BLaER1 (cell line): ENCODE results near the gene G3BP1.
A peak's percentile ranks its signal among the peaks of the same experiment; 100 is the strongest.
"Not testable (repeated sequence)": the region's sequence is repeated elsewhere in the genome, so short reads cannot be mapped to it uniquely, and the experiment has no call there.

Experiments used
- H3K27ac ChIP-seq: shearing (Covaris generic); formaldehyde crosslinking; 2 replicates; pipeline ENCODE4 v1.8.1; 2022
- H3K27me3 ChIP-seq: shearing (Covaris generic); formaldehyde crosslinking; 2 replicates; pipeline ENCODE4 v1.8.1; 2022
- H3K36me3 ChIP-seq: shearing (Covaris generic); formaldehyde crosslinking; 2 replicates; pipeline ENCODE4 v1.8.1; 2022
- H3K4me1 ChIP-seq: shearing (Covaris generic); formaldehyde crosslinking; 2 replicates; pipeline ENCODE4 v1.8.1; 2022
- H3K4me2 ChIP-seq: shearing (Covaris generic); formaldehyde crosslinking; 2 replicates; pipeline ENCODE4 v1.8.1; 2022
- H3K4me3 ChIP-seq: shearing (Covaris generic); formaldehyde crosslinking; 2 replicates; pipeline ENCODE4 v1.8.1; 2022
- H3K9ac ChIP-seq: shearing (Covaris generic); formaldehyde crosslinking; 2 replicates; pipeline ENCODE4 v1.8.1; 2022
- H3K9me3 ChIP-seq: shearing (Covaris generic); formaldehyde crosslinking; 2 replicates; pipeline ENCODE4 v1.8.1; 2022
- H4K20me1 ChIP-seq: shearing (Covaris generic); formaldehyde crosslinking; 2 replicates; pipeline ENCODE4 v1.8.1; 2022
- Cebpa-rat ChIP-seq: shearing (Covaris generic); IDR thresholded peaks from 2 replicates; pipeline ENCODE4 v1.8.1; 2022

Gene G3BP1

DNA sequence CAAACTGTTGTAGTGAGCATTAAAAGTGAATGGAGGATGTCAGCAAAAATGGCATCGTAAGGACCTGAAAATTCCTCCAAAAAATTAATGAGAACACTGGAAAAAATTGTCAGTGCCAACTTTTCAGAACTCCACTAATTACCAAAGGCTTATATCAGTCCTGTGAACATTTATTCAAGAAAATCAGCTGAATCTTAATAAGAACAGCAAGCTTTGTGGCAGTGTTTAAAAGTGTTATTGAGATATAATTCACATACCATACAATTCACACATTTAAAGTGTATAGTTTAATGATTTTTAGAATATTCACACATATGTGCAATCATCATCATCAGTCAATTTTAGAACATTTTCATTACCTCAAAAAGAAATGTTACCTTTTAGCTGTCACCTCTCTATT is 57.6 kb downstream of the G3BP1 start:
- Histone ChIP-seq H3K9ac (no peak overlapping the region), H3K27ac (no peak overlapping the region), H3K9me3 (peaks cover 42% of the 10 kb centered on the region), H4K20me1 (no peaks in the 10 kb centered on the region), H3K36me3 (peaks cover 22% of the 10 kb centered on the region), H3K4me1 (no peaks in the 10 kb centered on the region), H3K27me3 (no peaks in the 10 kb centered on the region), H3K4me2 (no peak overlapping the region), H3K4me3 (no peak overlapping the region)
- TF ChIP-seq Cebpa-rat: no peak

DNA sequence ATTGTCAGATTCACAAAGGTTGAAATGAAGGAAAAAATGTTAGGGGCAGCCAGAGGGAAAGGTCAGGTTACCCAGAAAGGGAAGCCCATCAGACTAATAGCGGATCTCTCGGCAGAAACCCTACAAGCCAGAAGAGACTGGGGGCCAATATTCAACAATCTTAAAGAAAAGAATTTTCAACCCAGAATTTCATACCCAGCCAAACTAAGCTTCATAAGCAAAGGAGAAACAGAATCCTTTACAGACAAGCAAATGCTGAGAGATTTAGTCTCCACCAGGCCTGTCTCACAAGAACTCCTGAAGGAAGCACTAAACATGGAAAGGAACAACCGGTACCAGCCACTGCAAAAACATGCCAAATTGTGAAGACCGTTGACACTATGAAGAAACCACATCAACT is 61.1 kb downstream of the G3BP1 start:
- not testable (repeated sequence) for H3K27ac ChIP-seq, H3K4me1 ChIP-seq, H4K20me1 ChIP-seq, H3K27me3 ChIP-seq, H3K9ac ChIP-seq, H3K4me2 ChIP-seq, H3K4me3 ChIP-seq
- Histone ChIP-seq H3K36me3 (peaks cover 22% of the 10 kb centered on the region), H3K9me3 (peaks cover 71% of the 10 kb centered on the region)

DNA sequence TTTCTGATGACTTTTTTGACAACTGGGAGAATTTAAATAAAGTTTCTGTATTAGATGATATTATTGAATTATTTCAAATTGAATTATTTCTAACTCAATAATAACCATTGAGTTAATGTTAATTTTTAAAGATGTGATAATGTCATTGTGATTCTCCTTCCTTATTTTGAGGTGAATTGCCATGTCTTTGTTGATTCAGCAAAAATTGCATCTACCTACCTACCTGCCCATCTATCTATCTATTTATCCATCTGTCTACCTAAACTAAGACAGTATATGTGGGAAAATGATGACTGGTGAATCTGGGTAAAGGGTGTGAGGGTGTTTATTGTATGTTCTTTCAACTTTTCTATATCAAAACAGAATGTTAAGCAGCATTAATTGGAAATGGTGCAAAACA is 75.0 kb downstream of the G3BP1 start:
- Histone ChIP-seq H3K9ac (no peak overlapping the region), H3K9me3 (0 out of 2 replicates have a peak, but pooled peaks cover 9% of the 10 kb centered on the region), H3K36me3 (no peaks in the 10 kb centered on the region), H3K4me1 (no peaks in the 10 kb centered on the region), H3K4me2 (no peak overlapping the region), H3K4me3 (no peak overlapping the region), H3K27ac (no peak overlapping the region), H3K27me3 (no peaks in the 10 kb centered on the region), H4K20me1 (no peaks in the 10 kb centered on the region)
- TF ChIP-seq Cebpa-rat: no peak

DNA sequence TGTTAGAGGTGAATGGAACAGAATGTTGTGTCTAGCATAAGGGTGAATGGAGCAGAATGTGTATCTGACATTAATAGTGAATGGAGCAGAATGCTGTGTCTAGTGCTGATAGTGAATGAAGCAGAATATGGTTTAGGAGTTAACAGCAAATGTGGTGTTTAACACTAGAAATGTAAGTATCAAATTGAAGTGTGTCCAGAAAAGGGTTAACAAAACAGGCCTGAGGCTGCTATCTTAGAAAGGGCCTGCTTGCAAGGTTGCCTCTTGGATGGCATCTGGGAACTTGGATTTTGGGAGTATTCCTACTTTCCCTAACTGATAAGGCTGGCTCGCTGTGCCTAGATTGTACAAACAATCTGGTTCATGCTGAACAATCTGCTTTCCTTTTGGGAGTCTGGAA is 76.1 kb downstream of the G3BP1 start:
- Histone ChIP-seq H3K4me2 (no peak overlapping the region), H4K20me1 (no peaks in the 10 kb centered on the region), H3K27me3 (no peaks in the 10 kb centered on the region), H3K4me1 (no peaks in the 10 kb centered on the region), H3K4me3 (no peak overlapping the region), H3K9me3 (0 out of 2 replicates have a peak, but pooled peaks cover 9% of the 10 kb centered on the region), H3K9ac (no peak overlapping the region), H3K27ac (no peak overlapping the region), H3K36me3 (no peaks in the 10 kb centered on the region)
- TF ChIP-seq Cebpa-rat: no peak

DNA sequence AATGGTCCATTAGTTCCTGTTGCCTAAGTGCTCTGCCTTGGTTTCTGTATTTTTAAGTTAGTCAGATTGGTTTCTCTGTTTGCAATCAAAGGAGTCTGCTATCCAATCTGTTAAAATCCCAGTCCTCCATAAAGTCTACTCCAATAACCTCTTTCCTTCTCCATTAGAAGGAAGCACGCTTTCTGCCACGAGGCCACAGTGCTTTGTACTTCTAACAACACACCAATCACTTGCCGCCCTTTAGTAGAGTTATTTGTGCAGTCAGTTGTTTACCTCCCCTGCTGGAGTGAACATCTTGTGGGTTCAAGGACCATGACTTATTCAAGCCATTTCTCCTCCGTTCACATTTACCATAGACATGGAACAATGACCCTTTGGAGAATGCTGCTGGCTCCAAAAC is 83.9 kb downstream of the G3BP1 start:
- H3K4me1 ChIP-seq: peaks cover 8% of the 10 kb centered on the region; the same call in 1 of the 2 replicates
- H3K27ac ChIP-seq: no peak overlapping the region
- H3K36me3 ChIP-seq: no peaks in the 10 kb centered on the region
- 0 out of 2 replicates have a peak overlapping the region, but pooled peaks have one; percentile 3 for H3K4me2 ChIP-seq
- H3K9me3 ChIP-seq: no peaks in the 10 kb centered on the region
- no peaks in the 10 kb centered on the region for H3K27me3 ChIP-seq
- H4K20me1 ChIP-seq: no peaks in the 10 kb centered on the region
- no peak overlapping the region for H3K9ac ChIP-seq
- H3K4me3 ChIP-seq: no peak overlapping the region
- TF ChIP-seq Cebpa-rat: no peak

DNA sequence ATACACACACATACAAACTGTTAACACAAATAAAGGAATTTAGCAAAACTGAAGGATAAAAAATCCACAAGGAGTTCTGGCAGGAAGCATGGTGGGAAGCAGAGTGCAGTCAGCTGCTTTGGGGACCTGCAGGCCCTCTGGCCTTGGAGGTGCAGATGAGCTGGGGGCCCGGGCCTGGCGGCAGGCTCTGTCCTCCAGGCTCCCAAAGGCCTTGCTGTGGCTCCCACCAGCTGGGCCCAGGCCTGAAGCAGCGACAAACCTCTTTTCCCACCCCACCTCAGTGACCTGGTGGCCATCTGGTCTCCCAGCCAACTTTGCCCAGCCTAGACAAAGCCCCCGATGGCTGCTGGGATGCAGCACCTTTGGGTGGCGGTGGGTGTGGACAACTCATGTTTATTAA is 85.1 kb downstream of the G3BP1 start:
- Histone ChIP-seq H3K4me2 (no peak overlapping the region), H3K4me3 (no peak overlapping the region), H3K4me1 (peaks cover 8% of the 10 kb centered on the region; the same call in 1 of the 2 replicates), H3K9me3 (no peaks in the 10 kb centered on the region), H4K20me1 (no peaks in the 10 kb centered on the region), H3K9ac (no peak overlapping the region), H3K27me3 (no peaks in the 10 kb centered on the region), H3K36me3 (no peaks in the 10 kb centered on the region), H3K27ac (no peak overlapping the region)
- no peak for TF ChIP-seq Cebpa-rat

DNA sequence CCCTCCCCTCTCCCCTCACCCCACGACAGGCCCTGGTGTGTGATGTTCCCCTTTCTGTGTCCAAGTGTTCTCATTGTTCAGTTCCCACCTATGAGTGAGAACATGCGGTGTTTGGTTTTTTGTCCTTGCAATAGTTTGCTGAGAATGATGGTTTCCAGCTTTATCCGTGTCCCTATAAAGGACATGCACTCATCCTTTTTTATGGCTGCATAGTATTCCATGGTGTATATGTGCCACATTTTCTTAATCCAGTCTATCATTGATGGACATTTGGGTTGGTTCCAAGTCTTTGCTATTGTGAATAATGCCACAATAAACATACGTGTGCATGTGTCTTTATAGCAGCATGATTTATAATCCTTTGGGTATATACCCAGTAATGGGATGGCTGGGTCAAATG is 89.1 kb downstream of the G3BP1 start:
- not testable (repeated sequence) for H3K4me3 ChIP-seq, H3K4me2 ChIP-seq, H3K27me3 ChIP-seq, H3K36me3 ChIP-seq, H3K9me3 ChIP-seq, H3K9ac ChIP-seq, H3K27ac ChIP-seq, H4K20me1 ChIP-seq
- peaks cover 18% of the 10 kb centered on the region for H3K4me1 ChIP-seq
